Thymus (tissue), 11 donors: ENCODE data around the gene PDE4B. TPM values are rescaled to one million over a fixed set of nuclear protein-coding genes. Genes with fewer than 3 reads are reported as not detected.

Source experiments
- DNase-seq, 9 donors: peaks; one replicate each; pipeline ENCODE4 v3.0.0-alpha.2; 2013; ENCODE audit warnings: low spot score in 9 of 9, low read depth in 6 of 9, missing footprints in 1 of 9
- H3K27ac ChIP-seq, 2 donors: one replicate each; pipeline ENCODE4 v1.5.1; 2013; ENCODE audit warnings: control low read depth in 1 of 2, low read depth in 1 of 2, low read length in 1 of 2, mild to moderate bottlenecking in 1 of 2, moderate library complexity in 1 of 2
- H3K27me3 ChIP-seq, 2 donors: one replicate each; pipeline ENCODE4 v1.5.1; 2013; ENCODE audit warnings: low read length in 1 of 2; ENCODE audit not compliant: control insufficient read depth in 2 of 2, insufficient read depth in 1 of 2
- H3K36me3 ChIP-seq, 2 donors: one replicate each; pipeline ENCODE4 v1.5.1; 2013; ENCODE audit warnings: low read length in 1 of 2, mild to moderate bottlenecking in 1 of 2, moderate library complexity in 1 of 2; ENCODE audit not compliant: control insufficient read depth in 2 of 2, insufficient read depth in 2 of 2
- H3K4me1 ChIP-seq, 2 donors: one replicate each; pipeline ENCODE4 v1.5.1; 2013; ENCODE audit warnings: low read length in 2 of 2; ENCODE audit not compliant: control insufficient read depth in 2 of 2, insufficient read depth in 2 of 2
- H3K4me3 ChIP-seq, 2 donors: one replicate each; pipeline ENCODE4 v1.5.1; 2013; ENCODE audit warnings: low read length in 2 of 2, control low read depth in 1 of 2, mild to moderate bottlenecking in 1 of 2
- H3K9me3 ChIP-seq, 2 donors: one replicate each; pipeline ENCODE4 v1.5.1; 2013; ENCODE audit warnings: low read length in 1 of 2, mild to moderate bottlenecking in 1 of 2; ENCODE audit not compliant: control insufficient read depth in 2 of 2, insufficient read depth in 1 of 2
- WGBS: extraction: QIAGEN DNeasy Blood & Tissue Kit; methylation state at CpG from one replicate; pipeline ENCODE4 v1.1.7; 2013; 5-methylcytosine and 5-hydroxymethylcytosine counted together
- polyA plus RNA-seq: library from polyadenylated mRNA; stranded (reverse); fragments of 200-250 nt; gene quantifications from one replicate; pipeline ENCODE4 v1.2.3, GENCODE V29; 2013
- total RNA-seq: library from RNA; stranded (reverse); fragments of 120-200 nt; gene quantifications from one replicate; pipeline ENCODE4 v1.2.4, GENCODE V29; 2013
- donor health status: healthy.

Gene PDE4B
- total and polyA plus RNA-seq, 2 donors = 9.9 to 10.9 TPM

DNA sequence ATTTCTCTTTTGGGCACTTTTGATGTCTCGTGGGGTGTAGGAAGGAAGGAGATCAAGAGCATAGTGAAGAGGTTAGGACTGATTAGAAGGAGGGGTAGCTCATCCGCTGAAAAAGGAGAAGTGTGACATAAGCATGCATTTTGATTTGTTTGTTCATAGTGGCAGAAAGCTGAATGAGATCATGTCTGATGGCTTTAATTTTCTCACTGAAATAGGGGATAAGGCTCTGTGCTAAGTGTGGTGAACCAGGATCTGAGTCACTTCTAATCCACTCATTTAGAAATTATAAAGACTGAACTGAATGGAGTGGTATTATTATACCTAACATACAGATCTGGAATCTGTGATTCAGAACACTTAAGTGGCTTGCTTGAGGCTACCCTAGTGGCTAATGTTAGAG is 344.5 kb downstream of the PDE4B start:
- no peak for DNase-seq
- no peaks in the 10 kb centered on the region for H3K4me1 ChIP-seq
- no peaks in the 10 kb centered on the region for H3K9me3 ChIP-seq
- H3K36me3 ChIP-seq = no peaks in the 10 kb centered on the region
- H3K4me3 ChIP-seq = no peak overlapping the region
- H3K27ac ChIP-seq = no peak overlapping the region
- 12% methylated on average over 2 of the region's 2 CpGs for WGBS
- no peaks in the 10 kb centered on the region for H3K27me3 ChIP-seq

DNA sequence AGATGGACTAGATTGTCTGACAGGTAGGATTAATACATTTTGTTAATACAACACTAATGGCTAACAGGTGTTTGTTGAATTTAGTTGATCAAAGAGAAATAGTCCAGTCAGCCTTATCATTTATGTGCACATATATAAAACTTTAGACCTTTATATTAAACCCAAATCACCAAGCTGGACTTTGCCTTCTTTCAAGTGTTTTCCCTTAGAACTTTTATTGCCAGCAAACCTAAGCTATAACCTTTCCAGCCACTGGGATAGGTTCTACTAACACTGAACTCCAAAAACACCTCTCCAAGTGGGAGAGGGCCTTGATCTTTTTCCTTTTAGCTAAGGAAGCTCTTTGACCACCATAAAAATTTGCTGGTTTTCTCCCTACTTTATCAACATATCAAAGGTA is 345.9 kb downstream of the PDE4B start:
- Histone ChIP-seq H3K4me3 (no peak overlapping the region), H3K36me3 (no peaks in the 10 kb centered on the region), H3K9me3 (no peaks in the 10 kb centered on the region), H3K27ac (no peak overlapping the region), H3K4me1 (peaks cover 0 to 4% of the 10 kb centered on the region in 2 donors), H3K27me3 (no peaks in the 10 kb centered on the region)
- no peak for DNase-seq

DNA sequence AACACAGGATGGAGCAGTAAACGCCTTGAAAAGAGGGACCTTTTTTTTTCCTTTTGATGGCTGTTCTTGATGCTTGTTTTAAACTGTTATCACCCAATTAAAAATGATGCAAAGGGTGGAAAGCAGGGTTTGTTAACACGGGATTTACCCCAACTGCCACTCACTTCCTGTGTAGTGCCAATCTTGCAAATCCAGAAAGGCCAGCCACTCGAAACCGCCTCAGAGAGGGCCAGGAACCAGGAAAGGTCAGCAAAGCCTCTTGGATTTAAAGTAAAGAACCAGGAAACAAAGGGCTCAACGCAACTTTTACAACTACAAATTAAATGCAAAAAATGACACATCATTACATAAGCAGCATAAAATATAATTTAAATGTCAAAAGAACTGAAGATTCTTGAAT is 347.4 kb downstream of the PDE4B start:
- no peak overlapping the region for H3K27ac ChIP-seq
- WGBS = 81% methylated on average over 5 of the region's 5 CpGs
- H3K36me3 ChIP-seq = no peaks in the 10 kb centered on the region
- no peak overlapping the region for H3K4me3 ChIP-seq
- no peaks in the 10 kb centered on the region for H3K27me3 ChIP-seq
- H3K4me1 ChIP-seq = peaks cover 0 to 4% of the 10 kb centered on the region in 2 donors
- no peaks in the 10 kb centered on the region for H3K9me3 ChIP-seq
- no peak for DNase-seq

DNA sequence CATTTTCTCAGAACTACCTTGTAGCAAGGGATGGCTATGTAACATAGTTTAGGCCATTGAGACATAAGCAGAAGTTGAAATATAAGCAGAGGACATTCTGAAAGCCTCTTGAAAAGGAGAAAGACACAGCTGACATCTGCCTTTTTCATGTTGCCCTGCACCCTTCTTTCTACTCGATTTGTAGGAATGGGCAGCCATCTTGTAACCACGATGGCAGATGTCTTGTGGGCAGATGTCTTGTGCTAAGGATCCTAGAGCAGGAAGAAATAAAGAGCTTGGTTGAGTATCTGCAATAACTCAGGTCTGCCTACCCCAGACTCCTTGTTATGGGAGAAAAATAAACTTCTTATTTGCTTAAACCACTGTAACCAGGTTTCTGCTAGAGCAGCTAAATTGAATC is 351.0 kb downstream of the PDE4B start:
- H3K9me3 ChIP-seq = no peaks in the 10 kb centered on the region

DNA sequence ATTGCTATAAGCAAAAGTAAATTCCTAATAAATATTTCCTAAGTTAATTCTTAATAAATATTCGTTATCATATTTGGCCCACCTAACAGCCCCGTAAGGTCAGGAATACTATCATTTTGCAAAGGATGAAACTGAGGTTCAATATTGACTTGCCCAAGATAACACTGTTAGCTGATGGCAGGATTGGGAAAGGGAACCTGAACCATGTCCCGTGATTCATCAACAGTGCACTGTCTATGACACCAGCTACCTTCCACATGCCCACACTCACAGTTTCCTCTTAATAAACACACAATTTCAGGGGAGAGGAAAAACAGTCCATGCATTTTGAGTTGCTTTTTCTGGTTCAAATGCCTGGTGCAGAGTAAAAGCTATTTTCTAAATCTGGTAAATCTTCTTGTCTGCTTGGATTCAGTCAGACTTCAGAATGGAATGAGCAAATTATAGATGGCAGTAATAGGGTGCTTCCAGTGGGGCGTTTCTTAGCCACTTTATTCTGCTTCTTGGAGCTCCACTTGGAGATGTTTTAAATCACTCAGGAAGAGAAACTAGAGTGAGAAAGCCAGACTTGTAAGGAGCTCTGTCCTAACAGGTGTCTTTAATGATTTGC is 354.6 kb downstream of the PDE4B start:
- Histone ChIP-seq H3K4me1 (peaks cover 0 to 4% of the 10 kb centered on the region in 2 donors), H3K27me3 (no peaks in the 10 kb centered on the region), H3K36me3 (no peaks in the 10 kb centered on the region), H3K27ac (no peak overlapping the region), H3K4me3 (no peak overlapping the region), H3K9me3 (no peaks in the 10 kb centered on the region)
- DNase-seq = no peak
- 99% methylated on average over 4 of the region's 4 CpGs for WGBS

More for the DNA sequence above, 351.0 kb downstream of the PDE4B start:
- no peak overlapping the region for H3K4me3 ChIP-seq
- H3K36me3 ChIP-seq = no peaks in the 10 kb centered on the region
- H3K27ac ChIP-seq = no peak overlapping the region
- no peaks in the 10 kb centered on the region for H3K27me3 ChIP-seq
- peaks cover 0 to 4% of the 10 kb centered on the region in 2 donors for H3K4me1 ChIP-seq
- WGBS = 4% methylated on average over 2 of the region's 2 CpGs
- DNase-seq = peak in 4 of 9 donors; percentile 8 to 59 (median 18)

DNA sequence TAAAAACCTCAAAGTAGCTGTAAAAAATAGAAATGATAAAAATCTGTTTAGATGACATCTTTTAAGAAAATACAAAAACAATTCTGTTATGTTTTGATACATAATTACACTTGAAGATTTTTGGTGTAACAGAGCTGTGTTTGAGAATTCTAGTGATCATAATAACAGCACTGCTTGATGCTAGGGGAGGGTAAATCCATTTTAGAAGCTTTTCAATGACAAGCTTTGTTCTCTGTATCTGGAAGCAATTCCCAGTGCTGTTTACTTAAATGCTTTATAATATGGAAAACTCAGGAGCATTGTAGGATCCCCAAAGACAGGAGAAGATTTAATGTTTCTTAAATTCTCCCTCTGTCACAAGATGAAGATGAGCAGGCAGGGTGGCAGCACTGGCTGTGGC is 359.3 kb downstream of the PDE4B start:
- no peak overlapping the region for H3K27ac ChIP-seq
- DNase-seq = no peak
- H3K27me3 ChIP-seq = no peaks in the 10 kb centered on the region
- no peak overlapping the region for H3K4me3 ChIP-seq
- H3K9me3 ChIP-seq = no peaks in the 10 kb centered on the region
- no peaks in the 10 kb centered on the region for H3K36me3 ChIP-seq
- H3K4me1 ChIP-seq = no peaks in the 10 kb centered on the region

DNA sequence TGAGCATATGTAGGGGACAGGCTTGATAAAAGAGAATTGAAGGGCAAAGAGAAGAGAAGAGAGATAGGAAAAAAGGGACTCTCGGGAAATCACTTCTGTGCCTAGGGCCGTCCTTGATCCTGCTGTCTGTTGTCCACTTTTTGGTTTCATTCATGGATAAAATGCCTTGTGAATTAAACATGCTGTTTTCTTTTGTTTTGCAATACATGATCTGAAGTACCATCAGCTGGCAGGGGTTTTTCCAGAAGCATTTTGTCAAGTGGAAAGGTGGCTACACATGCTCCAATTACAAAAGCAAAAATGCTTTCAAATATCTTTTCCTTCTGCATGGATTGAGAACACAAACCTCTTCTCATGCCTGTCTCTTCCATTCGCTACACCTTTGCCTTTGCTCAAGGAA is 361.7 kb downstream of the PDE4B start:
- WGBS = 96% methylated on average over 3 of the region's 3 CpGs
- H3K27me3 ChIP-seq = no peaks in the 10 kb centered on the region
- no peaks in the 10 kb centered on the region for H3K36me3 ChIP-seq
- no peak for DNase-seq
- no peak overlapping the region for H3K4me3 ChIP-seq
- no peaks in the 10 kb centered on the region for H3K9me3 ChIP-seq
- no peak overlapping the region for H3K27ac ChIP-seq
- no peaks in the 10 kb centered on the region for H3K4me1 ChIP-seq

DNA sequence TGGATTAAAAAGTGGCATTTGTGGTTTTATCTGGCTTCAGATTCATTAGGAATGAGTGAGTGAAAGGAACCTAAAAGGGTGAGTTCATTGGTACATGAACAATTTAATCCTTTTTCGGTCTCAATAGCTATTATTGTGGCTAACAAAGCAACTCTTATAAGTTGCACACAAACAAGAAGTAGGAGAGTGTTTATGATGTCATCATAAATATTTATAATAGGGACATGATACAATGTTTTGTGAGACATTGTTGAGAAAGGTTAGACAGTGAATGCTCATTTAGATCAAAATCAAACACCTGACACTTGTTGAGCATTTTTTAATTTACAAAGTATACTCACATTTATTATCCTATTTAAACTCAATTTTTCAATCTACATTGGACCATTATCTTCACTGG is 363.4 kb downstream of the PDE4B start:
- no peak overlapping the region for H3K4me3 ChIP-seq
- no peaks in the 10 kb centered on the region for H3K27me3 ChIP-seq
- no peak for DNase-seq
- no peaks in the 10 kb centered on the region for H3K9me3 ChIP-seq
- 97% methylated on average over 1 of the region's 1 CpG for WGBS
- H3K4me1 ChIP-seq = no peaks in the 10 kb centered on the region
- H3K36me3 ChIP-seq = no peaks in the 10 kb centered on the region
- no peak overlapping the region for H3K27ac ChIP-seq

DNA sequence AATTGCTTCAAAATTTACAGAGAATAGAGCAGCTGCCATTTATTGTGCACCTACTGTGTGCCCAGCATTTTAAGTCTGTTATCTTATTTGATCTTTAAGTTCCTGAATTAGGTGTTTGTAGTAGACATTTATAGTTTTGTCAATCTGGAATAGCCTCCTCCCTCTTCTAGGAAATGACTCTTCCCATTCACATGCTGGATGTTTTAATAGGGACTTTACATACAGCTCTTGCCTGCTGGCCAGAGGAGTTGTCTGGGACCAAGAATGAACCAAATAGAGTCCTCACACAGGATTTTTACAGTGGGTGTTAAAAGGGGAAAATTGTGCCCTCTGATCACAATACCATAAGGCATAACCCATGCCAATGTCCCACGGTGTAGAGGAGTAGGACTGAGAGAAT is 367.1 kb downstream of the PDE4B start:
- 98% methylated on average over 1 of the region's 1 CpG for WGBS
- H3K4me3 ChIP-seq = no peak overlapping the region

DNA sequence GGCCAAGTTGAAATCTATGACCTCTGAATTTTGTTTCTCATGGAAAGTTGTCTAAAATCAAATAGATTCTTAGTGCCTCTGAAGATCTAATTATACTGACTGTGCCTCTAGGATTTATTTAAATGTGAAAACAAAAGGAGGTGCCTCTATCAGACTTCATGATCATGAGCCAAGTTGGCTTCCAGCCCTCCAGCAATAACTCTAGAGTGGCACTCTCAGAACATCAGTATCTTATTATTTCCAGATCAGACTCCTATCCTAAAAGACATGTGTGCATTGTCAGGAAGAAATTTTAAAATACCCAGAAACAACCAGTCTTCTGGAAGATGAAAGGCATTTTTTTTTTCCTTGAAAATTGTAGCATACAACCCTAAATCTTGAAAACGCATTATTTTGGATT is 368.0 kb downstream of the PDE4B start:
- no peaks in the 10 kb centered on the region for H3K27me3 ChIP-seq
- H3K27ac ChIP-seq = no peak overlapping the region
- no peaks in the 10 kb centered on the region for H3K36me3 ChIP-seq
- no peak for DNase-seq
- WGBS = 100% methylated on average over 1 of the region's 1 CpG
- H3K9me3 ChIP-seq = no peaks in the 10 kb centered on the region
- no peaks in the 10 kb centered on the region for H3K4me1 ChIP-seq
- no peak overlapping the region for H3K4me3 ChIP-seq

More for the DNA sequence above, 367.1 kb downstream of the PDE4B start:
- H3K27me3 ChIP-seq = no peaks in the 10 kb centered on the region
- H3K36me3 ChIP-seq = no peaks in the 10 kb centered on the region
- no peak for DNase-seq
- no peaks in the 10 kb centered on the region for H3K4me1 ChIP-seq
- H3K27ac ChIP-seq = no peak overlapping the region
- H3K9me3 ChIP-seq = no peaks in the 10 kb centered on the region
